ENCODE results near the gene PDZRN3. TPM values are rescaled to one million over a fixed set of nuclear protein-coding genes. Genes with fewer than 3 reads are reported as not detected.

The PDZRN3 gene
- total RNA-seq, 1 experiment from 2014 or later, result 12.5 TPM

GRCh38 chr3:73603762-73604171 is 21.0 kb downstream of the PDZRN3 start:
- Mint-ChIP-seq H3K9me3 (ENCODE audit: unreplicated experiment) (no peaks in the 10 kb centered on the region), H3K36me3 (ENCODE audit: insufficient read depth, unreplicated experiment) (peaks cover 6% of the 10 kb centered on the region), H3K27ac (ENCODE audit: unreplicated experiment) (no peak overlapping the region), H3K27me3 (ENCODE audit: insufficient read depth, unreplicated experiment) (no peaks in the 10 kb centered on the region), H3K4me3 (ENCODE audit: unreplicated experiment) (no peak overlapping the region), H3K4me1 (ENCODE audit: low read depth, unreplicated experiment) (peaks cover 14% of the 10 kb centered on the region)
- no peak overlapping the region for H3K4me3 ChIP-seq (ENCODE audit: low read depth, low read length)
- BruUV-seq (replicated peaks), result no TSS peak
- no peak for DNase-seq
- ChIA-PET CTCF (interaction anchor here (1.2 kb wide), 1 partner anchor 20 kb away, joined by 3 read pairs; no protein-coding TSS in a partner anchor), POLR2A (no interaction called here)
- H3K9me3 ChIP-seq, result no peaks in the 10 kb centered on the region
- peaks cover 12% of the 10 kb centered on the region for H3K4me1 ChIP-seq
- no peak for TF ChIP-seq CTCF (IDR thresholded peaks at IDR 0.05; ENCODE audit: insufficient read depth in 1 of 2, low read depth in 1 of 2, low read length in 1 of 2, severe bottlenecking in 1 of 2, unreplicated experiment in 1 of 2)
- intact Hi-C loops (cut with micrococcal nuclease; ENCODE audit: unreplicated experiment), result no loop called here
- no peaks in the 10 kb centered on the region for H3K27me3 ChIP-seq (replicated peaks; ENCODE audit: control insufficient read depth, insufficient read depth, low read length)
- peaks cover 2% of the 10 kb centered on the region; the same call in 1 of the 2 replicates for H3K36me3 ChIP-seq (ENCODE audit: control insufficient read depth, insufficient read depth, low read length)

DNA sequence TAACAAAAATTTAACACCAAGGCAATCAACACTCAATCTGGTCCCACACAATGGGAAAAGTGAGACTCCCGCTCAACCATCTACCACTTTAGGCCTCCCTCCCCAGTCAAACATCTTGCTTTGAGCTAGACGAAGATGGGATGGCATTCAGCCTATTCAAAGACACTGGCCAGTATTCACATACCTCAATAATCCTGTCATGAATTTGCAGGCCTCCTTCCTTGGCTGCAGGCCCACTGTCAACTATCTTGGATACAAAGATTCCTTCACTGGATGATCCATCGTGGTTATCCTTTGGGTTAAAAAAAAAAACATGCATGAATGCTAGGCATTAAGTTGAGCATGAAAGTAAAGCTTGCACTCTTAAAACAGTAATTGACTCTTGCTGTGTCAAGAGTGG is 22.6 kb downstream of the PDZRN3 start:
- no peak for TF ChIP-seq CTCF (IDR thresholded peaks at IDR 0.05; ENCODE audit: insufficient read depth in 1 of 2, low read depth in 1 of 2, low read length in 1 of 2, severe bottlenecking in 1 of 2, unreplicated experiment in 1 of 2)
- Mint-ChIP-seq H3K4me1 (ENCODE audit: low read depth, unreplicated experiment) (peaks cover 11% of the 10 kb centered on the region), H3K36me3 (ENCODE audit: insufficient read depth, unreplicated experiment) (peaks cover 11% of the 10 kb centered on the region), H3K27ac (ENCODE audit: unreplicated experiment) (no peak overlapping the region), H3K27me3 (ENCODE audit: insufficient read depth, unreplicated experiment) (no peaks in the 10 kb centered on the region), H3K9me3 (ENCODE audit: unreplicated experiment) (no peaks in the 10 kb centered on the region), H3K4me3 (ENCODE audit: unreplicated experiment) (no peak overlapping the region)
- Histone ChIP-seq H3K4me3 (ENCODE audit: low read depth, low read length) (no peak overlapping the region), H3K9me3 (no peaks in the 10 kb centered on the region), H3K36me3 (ENCODE audit: control insufficient read depth, insufficient read depth, low read length) (no peaks in the 10 kb centered on the region), H3K27me3 (replicated peaks; ENCODE audit: control insufficient read depth, insufficient read depth, low read length) (no peaks in the 10 kb centered on the region), H3K4me1 (peaks cover 8% of the 10 kb centered on the region)
- ChIA-PET POLR2A (no interaction called here), CTCF (no interaction called here)
- BruUV-seq (replicated peaks), result no TSS peak
- intact Hi-C loops (cut with micrococcal nuclease; ENCODE audit: unreplicated experiment), result no loop called here
- DNase-seq, result no peak

DNA sequence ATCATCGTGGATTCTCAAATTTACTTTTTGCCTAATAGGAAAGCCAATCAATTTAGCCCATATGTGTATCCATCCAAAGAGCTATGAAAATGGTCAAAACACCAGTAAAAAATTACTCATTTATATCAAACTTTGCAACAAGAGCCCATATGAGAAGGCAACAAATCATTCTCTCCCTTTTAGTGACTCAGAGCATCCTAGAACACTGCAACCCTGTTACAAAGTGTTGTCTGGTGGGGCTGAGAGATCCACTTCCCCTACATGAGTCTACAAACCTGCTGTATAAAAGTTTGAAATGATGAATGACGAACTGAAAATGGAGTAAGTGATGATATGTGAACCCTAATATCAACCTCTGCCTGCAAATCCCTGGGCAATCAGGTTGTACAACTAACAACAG is 23.3 kb downstream of the PDZRN3 start:
- TF ChIP-seq CTCF (IDR thresholded peaks at IDR 0.05; ENCODE audit: insufficient read depth in 1 of 2, low read depth in 1 of 2, low read length in 1 of 2, severe bottlenecking in 1 of 2, unreplicated experiment in 1 of 2), result no peak
- H3K9me3 Mint-ChIP-seq (ENCODE audit: unreplicated experiment), result no peaks in the 10 kb centered on the region
- peaks cover 14% of the 10 kb centered on the region for H3K4me1 ChIP-seq
- peaks cover 17% of the 10 kb centered on the region for H3K4me1 Mint-ChIP-seq (ENCODE audit: low read depth, unreplicated experiment)
- CTCF ChIA-PET, result no interaction called here
- no peak overlapping the region for H3K27ac Mint-ChIP-seq (ENCODE audit: unreplicated experiment)
- H3K36me3 Mint-ChIP-seq (ENCODE audit: insufficient read depth, unreplicated experiment), result peaks cover 12% of the 10 kb centered on the region
- H3K4me3 ChIP-seq (ENCODE audit: low read depth, low read length), result no peak overlapping the region
- POLR2A ChIA-PET, result no interaction called here
- H3K27me3 Mint-ChIP-seq (ENCODE audit: insufficient read depth, unreplicated experiment), result no peaks in the 10 kb centered on the region
- no peak for DNase-seq
- BruUV-seq (replicated peaks), result no TSS peak
- H3K36me3 ChIP-seq (ENCODE audit: control insufficient read depth, insufficient read depth, low read length), result no peaks in the 10 kb centered on the region
- no peaks in the 10 kb centered on the region for H3K9me3 ChIP-seq
- no peak overlapping the region for H3K4me3 Mint-ChIP-seq (ENCODE audit: unreplicated experiment)
- intact Hi-C loops (cut with micrococcal nuclease; ENCODE audit: unreplicated experiment), result no loop called here
- no peaks in the 10 kb centered on the region for H3K27me3 ChIP-seq (replicated peaks; ENCODE audit: control insufficient read depth, insufficient read depth, low read length)
